Anterior cingulate cortex (tissue), 58 donors: ENCODE results near the gene CENPE.
A peak's percentile ranks its signal among the peaks of the same experiment; 100 is the strongest.

Experiments
- DNase-seq, 58 donors: peaks; one replicate each; lab custom pipeline; 2025; lab: John Stamatoyannopoulos, UW

CENPE gene

DNA sequence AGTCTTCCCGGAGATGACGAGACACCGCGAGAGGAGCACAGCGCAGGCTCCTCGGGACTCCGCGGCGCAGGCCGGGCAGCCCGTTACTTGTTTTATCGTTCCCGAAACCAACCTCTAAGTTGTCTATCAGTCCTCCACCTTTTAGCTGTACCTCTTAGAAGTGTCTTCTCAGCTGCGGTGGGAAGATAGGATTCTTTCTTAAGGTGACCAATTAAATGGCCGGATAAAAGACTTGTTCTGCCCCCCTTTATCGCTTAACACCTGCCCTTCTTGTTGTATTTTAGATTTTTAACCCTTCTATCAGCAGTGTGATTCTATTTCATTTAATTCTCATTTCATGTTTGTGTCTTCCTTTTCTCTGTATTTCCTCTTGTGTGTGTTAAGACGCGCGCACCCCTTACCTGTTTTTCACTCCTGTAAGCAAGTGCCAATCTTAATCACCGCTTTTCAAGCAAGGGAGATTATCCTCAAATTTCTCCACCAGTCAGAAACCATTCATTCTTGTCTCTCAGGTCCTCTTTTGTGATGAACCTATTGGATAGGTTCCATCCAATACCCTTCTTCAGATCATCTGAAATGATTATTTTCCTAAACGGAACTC, 121.3 kb downstream of the CENPE start, which contains the start of gene SLC9B2:
Gene SLC9B2 (minus strand): TSS at position 15 of the 601 bp plus-strand sequence. CDS start 9,211 bp downstream, outside the sequence.
- DNase-seq: no peak

GRCh38 chr4:103075894-103076746, 122.0 kb downstream of the CENPE start:
- peak in 57 of 58 donors; percentile 25 to 84 (median 62) for DNase-seq

- DNase-seq: peak in 1 of 58 donors; percentile 14
Observed at GRCh38 chr4:103075435-103075893, 122.7 kb downstream of the CENPE start.

DNA sequence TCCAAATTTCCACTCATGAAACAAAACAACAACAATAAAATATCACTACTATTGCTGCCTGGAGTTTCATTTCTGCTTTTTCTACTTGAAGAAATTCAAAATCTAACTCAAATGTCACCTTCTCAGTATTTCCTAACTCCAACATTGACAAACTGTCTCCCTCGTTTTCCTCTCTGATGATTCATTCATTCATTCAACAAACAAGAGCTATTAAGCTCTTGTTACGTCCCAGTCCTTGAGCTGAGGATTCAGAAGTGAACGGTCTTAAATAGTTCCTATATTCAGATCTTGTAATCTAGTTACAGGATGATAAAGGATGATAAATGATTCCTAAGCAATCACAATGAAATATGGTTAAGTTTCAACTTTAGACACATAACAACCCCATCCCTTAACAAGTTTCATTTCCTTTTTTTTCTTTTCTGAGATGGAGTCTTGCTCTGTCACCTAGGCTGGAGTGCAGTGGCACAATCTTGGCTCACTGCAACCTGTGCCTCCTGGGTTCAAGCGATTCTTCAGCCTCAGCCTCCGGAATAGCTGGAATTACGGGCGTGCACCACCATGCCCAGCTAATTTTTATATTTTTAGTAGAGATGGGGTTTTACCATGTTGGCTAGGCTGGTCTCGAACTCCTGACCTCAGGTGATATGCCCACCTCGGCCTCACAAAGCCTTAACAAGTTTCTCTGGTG, 123.3 kb downstream of the CENPE start:
- DNase-seq: no peak

DNA sequence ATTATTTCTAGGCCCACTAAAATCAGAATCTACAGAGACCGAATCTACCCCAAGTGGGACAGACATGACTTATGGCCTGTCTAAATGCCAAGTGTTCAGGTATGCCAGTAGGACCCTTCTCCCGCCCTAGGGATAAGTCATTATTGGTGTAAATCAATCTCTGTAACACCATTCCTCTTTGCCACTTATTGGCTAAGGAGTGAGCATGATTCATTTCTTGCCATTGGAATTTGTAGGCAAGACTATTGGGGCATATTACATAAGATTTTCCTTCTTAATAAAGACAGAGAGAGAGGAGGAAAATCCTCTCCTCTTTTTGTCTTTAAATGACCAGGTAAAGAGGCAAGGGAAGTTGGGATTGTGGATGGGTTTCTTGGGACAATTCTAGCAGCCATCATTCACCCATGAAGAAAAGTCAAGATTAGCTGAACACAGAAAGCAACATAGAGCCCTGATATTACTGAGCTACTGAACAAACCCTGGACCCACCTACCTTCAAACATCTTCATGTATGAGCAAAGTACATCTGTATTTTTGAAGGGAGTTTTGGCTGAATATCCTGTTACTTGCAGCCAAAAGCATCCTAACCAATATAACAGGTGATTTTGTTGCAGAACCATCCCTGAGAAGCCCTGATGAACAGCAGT, 124.2 kb downstream of the CENPE start:
- no peak for DNase-seq

DNA sequence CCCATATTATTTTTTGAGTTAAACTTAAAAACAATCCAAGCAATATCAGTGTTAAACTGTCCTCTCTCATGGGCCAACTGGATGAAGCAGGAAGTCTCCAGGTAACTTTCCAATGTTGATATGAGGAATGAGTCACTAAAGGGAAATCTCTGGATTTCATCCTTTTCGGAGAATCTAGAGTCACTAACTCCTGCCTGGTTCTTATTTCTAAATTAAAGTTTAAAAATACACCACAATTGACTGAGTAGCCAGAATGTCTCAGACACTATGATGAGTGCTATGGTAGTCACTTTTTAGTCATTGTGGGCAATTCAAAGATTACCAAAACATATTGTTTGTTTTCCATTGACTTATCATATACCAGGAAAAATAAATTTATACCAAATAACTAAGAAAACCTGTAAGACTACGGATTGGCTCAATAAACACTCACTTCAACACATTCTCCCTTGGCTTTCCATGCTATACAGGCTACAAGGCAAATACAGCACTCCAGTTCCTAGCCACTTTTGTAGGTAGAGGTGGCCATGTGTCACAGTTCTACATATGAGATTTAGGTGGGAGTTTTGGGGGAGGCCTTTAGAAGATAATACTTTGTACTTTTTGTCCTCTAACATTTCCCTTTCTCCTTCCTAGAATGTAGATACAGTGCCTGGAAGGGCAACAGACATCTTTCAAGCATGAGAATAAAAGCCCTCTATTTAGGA, 130.1 kb downstream of the CENPE start:
- DNase-seq: no peak

- no peak for DNase-seq
Observed at GRCh38 chr4:103060453-103061148, 137.5 kb downstream of the CENPE start.
